Neuronal stem cell (in vitro differentiated cells): ENCODE measurements around the gene SENP5.
"Not testable (repeated sequence)": the region's sequence is repeated elsewhere in the genome, so short reads cannot be mapped to it uniquely, and the experiment has no call there.

ENCODE experiments used
- DNase-seq: peaks from one replicate; pipeline ENCODE4 v3.0.0-alpha.2; 2013; ENCODE audit warnings: low spot score
- H2AFZ ChIP-seq: one replicate; pipeline ENCODE4 v1.6.1; 2013; ENCODE audit warnings: mild to moderate bottlenecking, low read length, inconsistent platforms
- H2AK5ac ChIP-seq: 2 replicates; pipeline ENCODE4 v1.6.1; 2013; ENCODE audit warnings: low read depth, mild to moderate bottlenecking, inconsistent platforms, low read length, moderate library complexity, mixed read lengths
- H2BK120ac ChIP-seq: 2 replicates; pipeline ENCODE4 v1.6.1; 2013; ENCODE audit warnings: low read depth, mild to moderate bottlenecking, inconsistent platforms, low read length, moderate library complexity, mixed read lengths
- H2BK12ac ChIP-seq: one replicate; pipeline ENCODE4 v1.6.1; 2013; ENCODE audit warnings: low read length, inconsistent platforms
- H2BK15ac ChIP-seq: 2 replicates; pipeline ENCODE4 v1.6.1; 2013; ENCODE audit warnings: mild to moderate bottlenecking, low read length, inconsistent platforms, mixed read lengths
- H2BK5ac ChIP-seq: one replicate; pipeline ENCODE4 v1.6.1; 2013; ENCODE audit warnings: inconsistent platforms, mild to moderate bottlenecking, low read length, moderate library complexity
- H3K14ac ChIP-seq: one replicate; pipeline ENCODE4 v1.6.1; 2013; ENCODE audit warnings: low read length, inconsistent platforms
- H3K18ac ChIP-seq: 2 replicates; pipeline ENCODE4 v1.6.1; 2013; ENCODE audit warnings: low read length, inconsistent platforms
- H3K23ac ChIP-seq: 2 replicates; pipeline ENCODE4 v1.6.1; 2013; ENCODE audit warnings: low read depth, mild to moderate bottlenecking, mixed read lengths, low read length, inconsistent platforms; ENCODE audit not compliant: poor library complexity
- H3K27ac ChIP-seq: replicated peaks from 3 replicates; pipeline ENCODE4 v1.5.1; 2013; ENCODE audit warnings: low read length, inconsistent platforms
- H3K27me3 ChIP-seq, 3 experiments: 2 replicates each; pipeline ENCODE4 v1.6.1; 2013; ENCODE audit warnings: low read length in 3 of 3, mild to moderate bottlenecking in 2 of 3, inconsistent platforms in 1 of 3, low read depth in 1 of 3, mixed read lengths in 1 of 3, moderate library complexity in 1 of 3; ENCODE audit not compliant: control insufficient read depth in 3 of 3, insufficient read depth in 3 of 3
- H3K36me3 ChIP-seq, 2 donors: replicated peaks in 1 of 2; 2 replicates each; pipeline ENCODE4 v1.6.1; 2013; ENCODE audit warnings: low read length in 2 of 2; ENCODE audit not compliant: control insufficient read depth in 2 of 2, insufficient read depth in 2 of 2
- H3K4ac ChIP-seq: 2 replicates; pipeline ENCODE4 v1.6.1; 2013; ENCODE audit warnings: inconsistent platforms, mild to moderate bottlenecking, low read length, moderate library complexity
- H3K4me1 ChIP-seq, 2 donors: 1 replicate in 1 of 2; 2 replicates in 1 of 2; pipeline ENCODE4 v1.6.1; 2013; ENCODE audit warnings: low read length in 2 of 2, low read depth in 1 of 2; ENCODE audit not compliant: control insufficient read depth in 2 of 2, insufficient read depth in 1 of 2
- H3K4me2 ChIP-seq: one replicate; pipeline ENCODE4 v1.6.1; 2013; ENCODE audit warnings: mild to moderate bottlenecking, low read length, inconsistent platforms; ENCODE audit not compliant: insufficient read depth, poor library complexity, severe bottlenecking
- H3K4me3 ChIP-seq, 2 donors: 2 replicates each; pipeline ENCODE4 v1.5.1; 2013; ENCODE audit warnings: low read length in 2 of 2, mild to moderate bottlenecking in 2 of 2, inconsistent platforms in 1 of 2, moderate library complexity in 1 of 2
- H3K79me1 ChIP-seq: one replicate; pipeline ENCODE4 v1.6.1; 2013; ENCODE audit warnings: low read depth, mild to moderate bottlenecking, inconsistent platforms, low read length, moderate library complexity
- H3K9ac ChIP-seq: one replicate; pipeline ENCODE4 v1.6.1; 2013; ENCODE audit warnings: mild to moderate bottlenecking, low read depth, low read length, inconsistent platforms; ENCODE audit not compliant: poor library complexity
- H3K9me3 ChIP-seq, 2 donors: replicated peaks in 1 of 2; 2 replicates each; pipeline versions ENCODE3 to v1.6.1; 2013; ENCODE audit warnings: low read length in 2 of 2, mild to moderate bottlenecking in 2 of 2, inconsistent platforms in 1 of 2, low read depth in 1 of 2, mixed read lengths in 1 of 2, moderate library complexity in 1 of 2; ENCODE audit not compliant: control insufficient read depth in 2 of 2, insufficient read depth in 1 of 2
- H4K8ac ChIP-seq: one replicate; pipeline ENCODE4 v1.6.1; 2013; ENCODE audit warnings: low read depth, mild to moderate bottlenecking, inconsistent platforms, low read length, moderate library complexity
- H4K91ac ChIP-seq: one replicate; pipeline ENCODE4 v1.6.1; 2013; ENCODE audit warnings: low read length, low read depth, mild to moderate bottlenecking, inconsistent platforms; ENCODE audit not compliant: poor library complexity
- WGBS, 2 donors: extraction: QIAGEN DNeasy Blood & Tissue Kit; methylation state at CpG; one replicate each; pipeline ENCODE4 v1.1.7; 2013; ENCODE audit warnings: missing lambda C conversion rate in 2 of 2, mixed read lengths in 1 of 2; ENCODE audit not compliant: insufficient read length in 2 of 2, insufficient replicate concordance in 1 of 2; ENCODE audit errors: extremely low coverage in 2 of 2; 5-methylcytosine and 5-hydroxymethylcytosine counted together

The SENP5 gene

GRCh38 chr3:196874511-196875094, 6.9 kb downstream of the SENP5 start:
- not testable (repeated sequence) for H3K4me2 ChIP-seq, H2BK5ac ChIP-seq, H3K4me3 ChIP-seq, H3K23ac ChIP-seq, H3K27me3 ChIP-seq, H3K27ac ChIP-seq, H2BK120ac ChIP-seq, DNase-seq, H3K18ac ChIP-seq, H2BK12ac ChIP-seq, H3K36me3 ChIP-seq, H4K8ac ChIP-seq, H3K4ac ChIP-seq, H2AK5ac ChIP-seq, H3K9ac ChIP-seq, H3K79me1 ChIP-seq, H3K9me3 ChIP-seq, H3K4me1 ChIP-seq, H4K91ac ChIP-seq, H3K14ac ChIP-seq, H2BK15ac ChIP-seq, H2AFZ ChIP-seq
- WGBS, 2 donors, result no CpG with 5 or more reads among the region's 7 CpGs

GRCh38 chr3:196875258-196875657, 7.5 kb downstream of the SENP5 start:
- no peak for DNase-seq
- H3K36me3 ChIP-seq, result peaks cover 0 to 10% of the 10 kb centered on the region in 2 donors
- H4K91ac ChIP-seq, result no peak overlapping the region
- H3K4me2 ChIP-seq, result no peak overlapping the region
- no peak overlapping the region for H3K4me3 ChIP-seq
- H3K23ac ChIP-seq, result no peak overlapping the region
- H2BK5ac ChIP-seq, result no peak overlapping the region
- no peak overlapping the region for H3K27ac ChIP-seq
- H3K27me3 ChIP-seq, result no peaks in the 10 kb centered on the region
- H3K18ac ChIP-seq, result no peak overlapping the region
- H2AFZ ChIP-seq, result no peak overlapping the region
- H3K9ac ChIP-seq, result no peak overlapping the region
- H2BK15ac ChIP-seq, result no peak overlapping the region
- H3K4ac ChIP-seq, result no peak overlapping the region
- H3K79me1 ChIP-seq, result peaks cover 5% of the 10 kb centered on the region
- no peak overlapping the region for H2AK5ac ChIP-seq
- no peaks in the 10 kb centered on the region for H3K9me3 ChIP-seq
- no CpG with 5 or more reads among the region's 2 CpGs for WGBS, 2 donors
- H2BK120ac ChIP-seq, result no peak overlapping the region
- H3K14ac ChIP-seq, result no peak overlapping the region
- H2BK12ac ChIP-seq, result no peak overlapping the region
- H3K4me1 ChIP-seq, result no peaks in the 10 kb centered on the region
- H4K8ac ChIP-seq, result no peak overlapping the region

- no peak overlapping the region for H3K14ac ChIP-seq
- no peak overlapping the region for H2BK12ac ChIP-seq
- H4K8ac ChIP-seq, result no peak overlapping the region
- no peak overlapping the region for H2AK5ac ChIP-seq
- H4K91ac ChIP-seq, result no peak overlapping the region
- no peak overlapping the region for H3K4ac ChIP-seq
- H3K36me3 ChIP-seq, result peaks cover 11 to 53% of the 10 kb centered on the region in 2 donors
- H3K4me1 ChIP-seq, result no peaks in the 10 kb centered on the region
- H3K18ac ChIP-seq, result no peak overlapping the region
- no peak overlapping the region for H3K27ac ChIP-seq
- H3K4me3 ChIP-seq, result no peak overlapping the region
- no CpG with 5 or more reads among the region's 4 CpGs for WGBS, 2 donors
- no peaks in the 10 kb centered on the region for H3K9me3 ChIP-seq
- no peak overlapping the region for H2BK5ac ChIP-seq
- DNase-seq, result no peak
- no peak overlapping the region for H2AFZ ChIP-seq
- H3K9ac ChIP-seq, result no peak overlapping the region
- H2BK15ac ChIP-seq, result no peak overlapping the region
- H2BK120ac ChIP-seq, result no peak overlapping the region
- H3K79me1 ChIP-seq, result peaks cover 2% of the 10 kb centered on the region
- H3K27me3 ChIP-seq, result no peaks in the 10 kb centered on the region
- H3K4me2 ChIP-seq, result no peak overlapping the region
- H3K23ac ChIP-seq, result no peak overlapping the region
Measured at GRCh38 chr3:196883361-196883760, 15.6 kb downstream of the SENP5 start.

DNA sequence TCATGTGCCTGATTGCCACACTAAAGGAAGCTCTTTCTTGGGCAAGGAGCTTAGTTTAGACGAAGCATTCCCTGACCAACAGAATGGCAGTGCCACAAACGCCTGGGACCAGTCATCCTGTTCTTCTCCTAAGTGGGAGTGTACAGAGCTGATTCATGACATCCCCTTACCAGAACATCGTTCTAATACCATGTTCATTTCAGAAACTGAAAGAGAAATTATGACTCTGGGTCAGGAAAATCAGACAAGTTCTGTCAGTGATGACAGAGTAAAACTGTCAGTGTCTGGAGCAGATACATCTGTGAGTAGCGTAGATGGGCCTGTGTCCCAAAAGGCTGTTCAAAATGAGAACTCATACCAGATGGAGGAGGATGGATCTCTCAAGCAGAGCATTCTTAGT, 18.4 kb downstream of the SENP5 start:
- no peak overlapping the region for H4K91ac ChIP-seq
- H2BK120ac ChIP-seq, result no peak overlapping the region
- no peak overlapping the region for H3K27ac ChIP-seq
- H3K9ac ChIP-seq, result no peak overlapping the region
- H3K23ac ChIP-seq, result no peak overlapping the region
- no peak overlapping the region for H3K4me2 ChIP-seq
- no peaks in the 10 kb centered on the region for H3K4me1 ChIP-seq
- DNase-seq, result no peak
- H2AFZ ChIP-seq, result no peak overlapping the region
- H3K9me3 ChIP-seq, result no peaks in the 10 kb centered on the region
- H3K14ac ChIP-seq, result no peak overlapping the region
- peaks cover 2% of the 10 kb centered on the region for H3K79me1 ChIP-seq
- no peak overlapping the region for H2BK5ac ChIP-seq
- no CpG with 5 or more reads among the region's 4 CpGs for WGBS, 2 donors
- no peak overlapping the region for H2AK5ac ChIP-seq
- peaks cover 11 to 62% of the 10 kb centered on the region in 2 donors for H3K36me3 ChIP-seq
- no peak overlapping the region for H3K4ac ChIP-seq
- H3K27me3 ChIP-seq, result no peaks in the 10 kb centered on the region
- H4K8ac ChIP-seq, result no peak overlapping the region
- no peak overlapping the region for H2BK12ac ChIP-seq
- no peak overlapping the region for H3K4me3 ChIP-seq
- no peak overlapping the region for H3K18ac ChIP-seq
- H2BK15ac ChIP-seq, result no peak overlapping the region
